ENCODE data around the gene ZC2HC1C. TPM values are rescaled to one million over a fixed set of nuclear protein-coding genes. Genes with fewer than 3 reads are reported as not detected.
A peak's percentile ranks its signal among the peaks of the same experiment; 100 is the strongest.

The ZC2HC1C gene
- total and polyA plus RNA-seq, 10 of the 15 experiments (the other 5 are each of a cell fraction or from before 2014, with no cell fraction given), result 0.92 to 3.7 (median 1.6) TPM

DNA sequence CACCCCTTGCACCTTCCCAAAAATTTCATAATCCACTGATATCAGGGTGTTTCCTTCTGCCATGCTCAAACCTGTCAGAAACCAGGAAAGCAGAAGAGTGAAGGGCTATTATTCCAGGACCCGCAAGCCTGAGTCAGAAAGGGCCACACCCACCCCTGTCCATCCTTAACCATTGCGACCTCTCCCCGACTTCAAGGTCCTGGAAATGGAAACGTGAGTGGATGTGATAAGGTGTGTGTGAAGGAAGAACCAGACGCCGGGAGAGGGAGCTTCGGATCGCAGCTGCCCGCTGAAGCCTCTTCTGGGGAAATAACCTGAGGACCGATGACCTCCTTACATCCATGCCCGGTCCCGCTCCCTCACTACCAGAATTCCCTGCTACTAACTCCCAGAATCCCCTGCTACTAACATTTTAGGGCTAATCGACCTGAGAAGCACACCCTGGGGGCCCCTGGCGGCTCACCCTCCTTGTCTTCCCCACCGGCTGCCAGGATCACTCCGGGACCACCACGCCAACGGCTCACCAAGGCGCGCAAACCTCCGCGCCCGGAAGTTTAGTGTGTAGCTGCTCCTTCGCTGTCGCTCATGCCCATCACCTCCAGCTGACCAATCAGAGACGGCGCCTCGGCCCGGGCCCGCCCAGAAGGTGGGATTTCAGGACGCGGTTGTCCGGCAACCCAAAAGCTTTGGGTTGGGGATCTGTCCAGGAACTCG is 5.8 kb upstream of the ZC2HC1C start, which contains the start of gene ACYP1 (continued):
- TF ChIP-seq CREM (IDR thresholded peaks at IDR 0.05; ENCODE audit: low read depth) (0 out of 2 replicates have a peak, but pooled peaks have one; percentile 49), NBN (IDR thresholded peaks at IDR 0.05) (peak; percentile 65; the same call in 1 of the 2 replicates), FOS (IDR thresholded peaks at IDR 0.05; ENCODE audit: borderline replicate concordance, extremely low read depth, insufficient read length) (peak; percentile 60), CHD2 (IDR thresholded peaks at IDR 0.05; ENCODE audit: borderline replicate concordance, low read depth, low read length) (peak; percentile 95), ATF7 (IDR thresholded peaks at IDR 0.05; ENCODE audit: low read depth) (no peak), CBX5 (IDR thresholded peaks at IDR 0.05; ENCODE audit: low read depth) (no peak), RB1 (IDR thresholded peaks at IDR 0.05; ENCODE audit: borderline replicate concordance) (peak; percentile 91; the same call in 1 of the 2 replicates), POLR2AphosphoS5 (IDR thresholded peaks at IDR 0.05; ENCODE audit: low read length) (peak; percentile 32; the same call in 1 of the 2 replicates), SP1 (IDR thresholded peaks at IDR 0.05; ENCODE audit: low read depth, low read length) (peak; percentile 98)
- TF ChIP-seq, protein P1, sequence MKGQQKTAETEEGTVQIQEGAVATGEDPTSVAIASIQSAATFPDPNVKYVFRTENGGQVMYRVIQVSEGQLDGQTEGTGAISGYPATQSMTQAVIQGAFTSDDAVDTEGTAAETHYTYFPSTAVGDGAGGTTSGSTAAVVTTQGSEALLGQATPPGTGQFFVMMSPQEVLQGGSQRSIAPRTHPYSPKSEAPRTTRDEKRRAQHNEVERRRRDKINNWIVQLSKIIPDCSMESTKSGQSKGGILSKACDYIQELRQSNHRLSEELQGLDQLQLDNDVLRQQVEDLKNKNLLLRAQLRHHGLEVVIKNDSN (IDR thresholded peaks at IDR 0.05; ENCODE audit: borderline replicate concordance, extremely low read length, insufficient read depth, low read depth, low read length), result no peak
- TF ChIP-seq, protein P2, sequence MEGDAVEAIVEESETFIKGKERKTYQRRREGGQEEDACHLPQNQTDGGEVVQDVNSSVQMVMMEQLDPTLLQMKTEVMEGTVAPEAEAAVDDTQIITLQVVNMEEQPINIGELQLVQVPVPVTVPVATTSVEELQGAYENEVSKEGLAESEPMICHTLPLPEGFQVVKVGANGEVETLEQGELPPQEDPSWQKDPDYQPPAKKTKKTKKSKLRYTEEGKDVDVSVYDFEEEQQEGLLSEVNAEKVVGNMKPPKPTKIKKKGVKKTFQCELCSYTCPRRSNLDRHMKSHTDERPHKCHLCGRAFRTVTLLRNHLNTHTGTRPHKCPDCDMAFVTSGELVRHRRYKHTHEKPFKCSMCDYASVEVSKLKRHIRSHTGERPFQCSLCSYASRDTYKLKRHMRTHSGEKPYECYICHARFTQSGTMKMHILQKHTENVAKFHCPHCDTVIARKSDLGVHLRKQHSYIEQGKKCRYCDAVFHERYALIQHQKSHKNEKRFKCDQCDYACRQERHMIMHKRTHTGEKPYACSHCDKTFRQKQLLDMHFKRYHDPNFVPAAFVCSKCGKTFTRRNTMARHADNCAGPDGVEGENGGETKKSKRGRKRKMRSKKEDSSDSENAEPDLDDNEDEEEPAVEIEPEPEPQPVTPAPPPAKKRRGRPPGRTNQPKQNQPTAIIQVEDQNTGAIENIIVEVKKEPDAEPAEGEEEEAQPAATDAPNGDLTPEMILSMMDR (IDR thresholded peaks at IDR 0.05 in 2 of 3, conservative IDR thresholded peaks at IDR 0.05 in 1 of 3; ENCODE audit: control insufficient read depth in 2 of 3, extremely low read depth in 1 of 3, insufficient read depth in 1 of 3, low read depth in 3 of 3, low read length in 3 of 3), result no peak
- TF ChIP-seq, protein P3, sequence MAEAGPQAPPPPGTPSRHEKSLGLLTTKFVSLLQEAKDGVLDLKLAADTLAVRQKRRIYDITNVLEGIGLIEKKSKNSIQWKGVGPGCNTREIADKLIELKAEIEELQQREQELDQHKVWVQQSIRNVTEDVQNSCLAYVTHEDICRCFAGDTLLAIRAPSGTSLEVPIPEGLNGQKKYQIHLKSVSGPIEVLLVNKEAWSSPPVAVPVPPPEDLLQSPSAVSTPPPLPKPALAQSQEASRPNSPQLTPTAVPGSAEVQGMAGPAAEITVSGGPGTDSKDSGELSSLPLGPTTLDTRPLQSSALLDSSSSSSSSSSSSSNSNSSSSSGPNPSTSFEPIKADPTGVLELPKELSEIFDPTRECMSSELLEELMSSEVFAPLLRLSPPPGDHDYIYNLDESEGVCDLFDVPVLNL (IDR thresholded peaks at IDR 0.05; ENCODE audit: low read depth, low read length), result peak; percentile 43; the same call in 1 of the 2 replicates
- TF ChIP-seq, protein P4, sequence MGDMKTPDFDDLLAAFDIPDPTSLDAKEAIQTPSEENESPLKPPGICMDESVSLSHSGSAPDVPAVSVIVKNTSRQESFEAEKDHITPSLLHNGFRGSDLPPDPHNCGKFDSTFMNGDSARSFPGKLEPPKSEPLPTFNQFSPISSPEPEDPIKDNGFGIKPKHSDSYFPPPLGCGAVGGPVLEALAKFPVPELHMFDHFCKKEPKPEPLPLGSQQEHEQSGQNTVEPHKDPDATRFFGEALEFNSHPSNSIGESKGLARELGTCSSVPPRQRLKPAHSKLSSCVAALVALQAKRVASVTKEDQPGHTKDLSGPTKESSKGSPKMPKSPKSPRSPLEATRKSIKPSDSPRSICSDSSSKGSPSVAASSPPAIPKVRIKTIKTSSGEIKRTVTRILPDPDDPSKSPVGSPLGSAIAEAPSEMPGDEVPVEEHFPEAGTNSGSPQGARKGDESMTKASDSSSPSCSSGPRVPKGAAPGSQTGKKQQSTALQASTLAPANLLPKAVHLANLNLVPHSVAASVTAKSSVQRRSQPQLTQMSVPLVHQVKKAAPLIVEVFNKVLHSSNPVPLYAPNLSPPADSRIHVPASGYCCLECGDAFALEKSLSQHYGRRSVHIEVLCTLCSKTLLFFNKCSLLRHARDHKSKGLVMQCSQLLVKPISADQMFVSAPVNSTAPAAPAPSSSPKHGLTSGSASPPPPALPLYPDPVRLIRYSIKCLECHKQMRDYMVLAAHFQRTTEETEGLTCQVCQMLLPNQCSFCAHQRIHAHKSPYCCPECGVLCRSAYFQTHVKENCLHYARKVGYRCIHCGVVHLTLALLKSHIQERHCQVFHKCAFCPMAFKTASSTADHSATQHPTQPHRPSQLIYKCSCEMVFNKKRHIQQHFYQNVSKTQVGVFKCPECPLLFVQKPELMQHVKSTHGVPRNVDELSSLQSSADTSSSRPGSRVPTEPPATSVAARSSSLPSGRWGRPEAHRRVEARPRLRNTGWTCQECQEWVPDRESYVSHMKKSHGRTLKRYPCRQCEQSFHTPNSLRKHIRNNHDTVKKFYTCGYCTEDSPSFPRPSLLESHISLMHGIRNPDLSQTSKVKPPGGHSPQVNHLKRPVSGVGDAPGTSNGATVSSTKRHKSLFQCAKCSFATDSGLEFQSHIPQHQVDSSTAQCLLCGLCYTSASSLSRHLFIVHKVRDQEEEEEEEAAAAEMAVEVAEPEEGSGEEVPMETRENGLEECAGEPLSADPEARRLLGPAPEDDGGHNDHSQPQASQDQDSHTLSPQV (IDR thresholded peaks at IDR 0.05), result no peak
- TF ChIP-seq, protein P5, sequence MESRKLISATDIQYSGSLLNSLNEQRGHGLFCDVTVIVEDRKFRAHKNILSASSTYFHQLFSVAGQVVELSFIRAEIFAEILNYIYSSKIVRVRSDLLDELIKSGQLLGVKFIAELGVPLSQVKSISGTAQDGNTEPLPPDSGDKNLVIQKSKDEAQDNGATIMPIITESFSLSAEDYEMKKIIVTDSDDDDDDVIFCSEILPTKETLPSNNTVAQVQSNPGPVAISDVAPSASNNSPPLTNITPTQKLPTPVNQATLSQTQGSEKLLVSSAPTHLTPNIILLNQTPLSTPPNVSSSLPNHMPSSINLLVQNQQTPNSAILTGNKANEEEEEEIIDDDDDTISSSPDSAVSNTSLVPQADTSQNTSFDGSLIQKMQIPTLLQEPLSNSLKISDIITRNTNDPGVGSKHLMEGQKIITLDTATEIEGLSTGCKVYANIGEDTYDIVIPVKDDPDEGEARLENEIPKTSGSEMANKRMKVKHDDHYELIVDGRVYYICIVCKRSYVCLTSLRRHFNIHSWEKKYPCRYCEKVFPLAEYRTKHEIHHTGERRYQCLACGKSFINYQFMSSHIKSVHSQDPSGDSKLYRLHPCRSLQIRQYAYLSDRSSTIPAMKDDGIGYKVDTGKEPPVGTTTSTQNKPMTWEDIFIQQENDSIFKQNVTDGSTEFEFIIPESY (IDR thresholded peaks at IDR 0.05), result no peak
- TF ChIP-seq, protein P6, sequence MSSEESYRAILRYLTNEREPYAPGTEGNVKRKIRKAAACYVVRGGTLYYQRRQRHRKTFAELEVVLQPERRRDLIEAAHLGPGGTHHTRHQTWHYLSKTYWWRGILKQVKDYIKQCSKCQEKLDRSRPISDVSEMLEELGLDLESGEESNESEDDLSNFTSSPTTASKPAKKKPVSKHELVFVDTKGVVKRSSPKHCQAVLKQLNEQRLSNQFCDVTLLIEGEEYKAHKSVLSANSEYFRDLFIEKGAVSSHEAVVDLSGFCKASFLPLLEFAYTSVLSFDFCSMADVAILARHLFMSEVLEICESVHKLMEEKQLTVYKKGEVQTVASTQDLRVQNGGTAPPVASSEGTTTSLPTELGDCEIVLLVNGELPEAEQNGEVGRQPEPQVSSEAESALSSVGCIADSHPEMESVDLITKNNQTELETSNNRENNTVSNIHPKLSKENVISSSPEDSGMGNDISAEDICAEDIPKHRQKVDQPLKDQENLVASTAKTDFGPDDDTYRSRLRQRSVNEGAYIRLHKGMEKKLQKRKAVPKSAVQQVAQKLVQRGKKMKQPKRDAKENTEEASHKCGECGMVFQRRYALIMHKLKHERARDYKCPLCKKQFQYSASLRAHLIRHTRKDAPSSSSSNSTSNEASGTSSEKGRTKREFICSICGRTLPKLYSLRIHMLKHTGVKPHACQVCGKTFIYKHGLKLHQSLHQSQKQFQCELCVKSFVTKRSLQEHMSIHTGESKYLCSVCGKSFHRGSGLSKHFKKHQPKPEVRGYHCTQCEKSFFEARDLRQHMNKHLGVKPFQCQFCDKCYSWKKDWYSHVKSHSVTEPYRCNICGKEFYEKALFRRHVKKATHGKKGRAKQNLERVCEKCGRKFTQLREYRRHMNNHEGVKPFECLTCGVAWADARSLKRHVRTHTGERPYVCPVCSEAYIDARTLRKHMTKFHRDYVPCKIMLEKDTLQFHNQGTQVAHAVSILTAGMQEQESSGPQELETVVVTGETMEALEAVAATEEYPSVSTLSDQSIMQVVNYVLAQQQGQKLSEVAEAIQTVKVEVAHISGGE (CRISPR knock-in tag; IDR thresholded peaks at IDR 0.05), result no peak

Data from GM12878 (cell line).